IMR-90 (cell line): Measurements from ENCODE around the gene ELP4. TPM values are rescaled to one million over a fixed set of nuclear protein-coding genes. Genes with fewer than 3 reads are reported as not detected.

Experiments
- ATAC-seq: fragments of 200-7000 bp; cut with Tn5 transposase; 2 replicates; pipeline ENCODE4 v1.9.1; 2020; ENCODE audit warnings: low read depth, mild to moderate bottlenecking, moderate library complexity
- BruUV-seq: library from RNA; stranded (reverse); fragments of 400-500 nt; replicated peaks from 2 replicates; lab custom pipeline; 2021; lab: Mats Ljungman, UMichigan
- CTCF ChIA-PET: fragments of 300-600 bp; formaldehyde crosslinking; extraction: SDS; loops from one replicate; lab custom pipeline; 2021; ENCODE audit warnings: antibody characterized with exemption; lab: Yijun Ruan, JAX
- POLR2A ChIA-PET: fragments of 300-600 bp; sonication (Branson Sonifier 250); formaldehyde crosslinking; loops from one replicate; lab custom pipeline; 2022; ENCODE audit warnings: antibody characterized with exemption; ENCODE audit not compliant: unreplicated experiment; lab: Charles Lee
- DNase-seq: peaks from one replicate; pipeline ENCODE4 v3.0.0; 2013
- H2AFZ ChIP-seq: replicated peaks from 2 replicates; pipeline ENCODE3; 2013; ENCODE audit warnings: low read length, mild to moderate bottlenecking; ENCODE audit not compliant: poor library complexity
- H2AK5ac ChIP-seq: 2 replicates; pipeline ENCODE4 v1.6.1; 2013; ENCODE audit warnings: low read depth, low read length, inconsistent platforms
- H2AK9ac ChIP-seq: replicated peaks from 2 replicates; pipeline ENCODE3; 2013; ENCODE audit warnings: mild to moderate bottlenecking, low read depth, low read length, moderate library complexity; ENCODE audit not compliant: poor library complexity
- H2BK120ac ChIP-seq: 2 replicates; pipeline ENCODE4 v1.6.1; 2013; ENCODE audit warnings: low read depth, low read length, inconsistent platforms
- H2BK15ac ChIP-seq: 3 replicates; pipeline ENCODE4 v1.6.1; 2013; ENCODE audit warnings: low read depth, low read length, inconsistent platforms
- H2BK20ac ChIP-seq: 2 replicates; pipeline ENCODE4 v1.6.1; 2013; ENCODE audit warnings: low read depth, mild to moderate bottlenecking, inconsistent platforms, low read length, moderate library complexity
- H2BK5ac ChIP-seq: 2 replicates; pipeline ENCODE4 v1.6.1; 2013; ENCODE audit warnings: mild to moderate bottlenecking, low read depth, low read length, inconsistent platforms; ENCODE audit not compliant: poor library complexity, severe bottlenecking
- H3K14ac ChIP-seq: replicated peaks from 2 replicates; pipeline ENCODE4 v1.6.1; 2013; ENCODE audit warnings: low read depth, low read length, inconsistent platforms
- H3K18ac ChIP-seq: 2 replicates; pipeline ENCODE4 v1.6.1; 2013; ENCODE audit warnings: low read depth, low read length, control low read depth
- H3K23ac ChIP-seq: 2 replicates; pipeline ENCODE4 v1.6.1; 2013; ENCODE audit warnings: low read depth, low read length, inconsistent platforms
- H3K27ac ChIP-seq: 2 replicates; pipeline ENCODE4 v1.5.1; 2013; ENCODE audit warnings: mild to moderate bottlenecking, control low read depth, low read length; ENCODE audit not compliant: insufficient read depth
- H3K27me3 ChIP-seq: 2 replicates; pipeline ENCODE4 v1.6.1; 2013; ENCODE audit warnings: low read length; ENCODE audit not compliant: control insufficient read depth, insufficient read depth
- H3K36me3 ChIP-seq: 2 replicates; pipeline ENCODE4 v1.6.1; 2013; ENCODE audit warnings: low read length, mixed read lengths; ENCODE audit not compliant: control insufficient read depth, insufficient read depth
- H3K4ac ChIP-seq: 2 replicates; pipeline ENCODE4 v1.6.1; 2013; ENCODE audit warnings: low read depth, low read length, inconsistent platforms
- H3K4me1 ChIP-seq: 2 replicates; pipeline ENCODE4 v1.6.1; 2013; ENCODE audit warnings: low read length, mixed read lengths; ENCODE audit not compliant: control insufficient read depth, insufficient read depth
- H3K4me2 ChIP-seq: 2 replicates; pipeline ENCODE4 v1.6.1; 2013; ENCODE audit warnings: low read depth, mild to moderate bottlenecking, control low read depth, low read length, moderate library complexity
- H3K4me3 ChIP-seq: 2 replicates; pipeline ENCODE4 v1.5.1; 2013; ENCODE audit warnings: low read depth, mild to moderate bottlenecking, control low read depth, low read length, moderate library complexity; ENCODE audit not compliant: insufficient read depth
- H3K56ac ChIP-seq: 2 replicates; pipeline ENCODE4 v1.6.1; 2013; ENCODE audit warnings: low read length, inconsistent platforms; ENCODE audit not compliant: insufficient read depth; ENCODE audit errors: extremely low read depth
- H3K79me1 ChIP-seq, 2 experiments: 2 replicates each; pipeline ENCODE4 v1.6.1; 2013; ENCODE audit warnings: low read length in 2 of 2, inconsistent platforms in 1 of 2, low read depth in 1 of 2
- H3K9ac ChIP-seq: 2 replicates; pipeline ENCODE4 v1.6.1; 2013; ENCODE audit warnings: low read depth, low read length, control low read depth
- H3K9me1 ChIP-seq: 2 replicates; pipeline ENCODE4 v1.6.1; 2013; ENCODE audit warnings: low read length, inconsistent platforms; ENCODE audit not compliant: insufficient read depth
- H3K9me3 ChIP-seq: 2 replicates; pipeline ENCODE4 v1.6.1; 2013; ENCODE audit warnings: low read length; ENCODE audit not compliant: control insufficient read depth, insufficient read depth
- H4K20me1 ChIP-seq: 2 replicates; pipeline ENCODE4 v1.6.1; 2013; ENCODE audit warnings: low read length, inconsistent platforms; ENCODE audit not compliant: insufficient read depth
- H4K5ac ChIP-seq: 2 replicates; pipeline ENCODE4 v1.6.1; 2013; ENCODE audit warnings: mild to moderate bottlenecking, low read depth, low read length, control low read depth
- H4K8ac ChIP-seq, 2 experiments: 2 replicates each; pipeline ENCODE4 v1.6.1; 2013; ENCODE audit warnings: low read depth in 2 of 2, low read length in 2 of 2, control low read depth in 1 of 2, inconsistent platforms in 1 of 2
- H4K91ac ChIP-seq: 2 replicates; pipeline ENCODE4 v1.6.1; 2013; ENCODE audit warnings: low read depth, low read length, inconsistent platforms; ENCODE audit not compliant: insufficient read depth
- BHLHE40 ChIP-seq: fragments of 150-350 bp; IDR thresholded peaks from 2 replicates; pipeline ENCODE4 v1.6.1; 2016; ENCODE audit warnings: mild to moderate bottlenecking, low read depth, low read length
- CHD1 ChIP-seq: IDR thresholded peaks from 2 replicates; pipeline ENCODE4 v1.6.1; 2012; ENCODE audit warnings: low read depth, low read length, improper control_type of control experiment
- MXI1 ChIP-seq: IDR thresholded peaks from 2 replicates; pipeline ENCODE4 v1.6.1; 2012; ENCODE audit warnings: low read depth, mild to moderate bottlenecking, low read length, moderate library complexity, borderline replicate concordance
- RAD21 ChIP-seq: IDR thresholded peaks from 2 replicates; pipeline ENCODE4 v1.6.1; 2012; ENCODE audit warnings: low read length, improper control_type of control experiment
- WGBS, 2 experiments: methylation state at CpG; one replicate each; pipeline versions ENCODE4 v1.1.5 to v1.1.7; 2013; ENCODE audit warnings: missing lambda C conversion rate in 2 of 2; ENCODE audit not compliant: insufficient read length in 1 of 2; ENCODE audit errors: extremely low coverage in 2 of 2; 5-methylcytosine and 5-hydroxymethylcytosine counted together
- dilution Hi-C: fragments of 300-500 bp; cut with HindIII; formaldehyde crosslinking; loops from one replicate; pipeline ENCODE4 v1.14.3; 2018; ENCODE audit warnings: low sequenced_read_pairs; ENCODE audit not compliant: unreplicated experiment
- in situ Hi-C: fragments of 300-500 bp; cut with MboI; formaldehyde crosslinking; loops from 3 replicates; pipeline ENCODE4 v1.14.3; 2019; ENCODE audit warnings: low sequenced_read_pairs, inconsistent platforms, mixed read lengths
- intact Hi-C: fragments of 100-400 bp; cut with micrococcal nuclease; formaldehyde crosslinking; loops from 2 replicates; pipeline ENCODE4 v1.10.0; 2022
- polyA plus RNA-seq, 3 experiments: library from polyadenylated mRNA; depleted of rRNA; stranded (reverse); fragments of >200 nt; gene quantifications; 2 replicates each; pipeline ENCODE4 v1.2.3, GENCODE V29; 2012; ENCODE audit warnings: low replicate concordance in 1 of 3
- total RNA-seq: library from RNA; depleted of rRNA; stranded (reverse); fragments of >200 nt; gene quantifications from 2 replicates; pipeline ENCODE4 v1.2.3, GENCODE V29; 2012

The ELP4 gene
- total and polyA plus RNA-seq, 2 of the 4 experiments (the other 2 are of a cell fraction), result 8.4 to 20.4 TPM

GRCh38 chr11:31761636-31762035, 252.1 kb downstream of the ELP4 start:
- Histone ChIP-seq H3K4me3 (no peak overlapping the region), H3K23ac (no peak overlapping the region), H2BK5ac (no peak overlapping the region), H3K18ac (no peak overlapping the region), H3K27me3 (no peaks in the 10 kb centered on the region), H3K56ac (no peak overlapping the region), H4K20me1 (no peaks in the 10 kb centered on the region), H3K9me3 (no peaks in the 10 kb centered on the region), H3K9me1 (no peaks in the 10 kb centered on the region), H3K79me1 (no peaks in the 10 kb centered on the region), H3K4me1 (no peaks in the 10 kb centered on the region), H2AFZ (no peak overlapping the region), H2BK20ac (no peak overlapping the region), H2BK120ac (no peak overlapping the region), H3K14ac (no peak overlapping the region), H3K27ac (no peak overlapping the region), H3K4me2 (no peak overlapping the region), H3K9ac (no peak overlapping the region), H4K91ac (no peak overlapping the region), H3K36me3 (no peaks in the 10 kb centered on the region), H4K5ac (no peak overlapping the region), H3K4ac (no peak overlapping the region), H2AK5ac (no peak overlapping the region), H2AK9ac (no peak overlapping the region), H2BK15ac (no peak overlapping the region), H4K8ac (no peak overlapping the region)
- BruUV-seq, result no TSS peak
- in situ Hi-C loops (no loop called here), dilution Hi-C loops (no loop called here), intact Hi-C loops (no loop called here)
- no CpG with 5 or more reads among the region's 1 CpG for WGBS, 2 experiments
- ChIA-PET CTCF (interaction anchor here (0.6 kb wide), 1 partner anchor 14 kb away, joined by 10 read pairs; no protein-coding TSS in a partner anchor), POLR2A (no interaction called here)
- DNase-seq, result no peak
- TF ChIP-seq BHLHE40, result no peak
- no peak for TF ChIP-seq MXI1
- no peak for TF ChIP-seq CHD1
- no peak for TF ChIP-seq RAD21
- ATAC-seq, result no peak
